ENCODE results near the gene CTAGE1. TPM values are rescaled to one million over a fixed set of nuclear protein-coding genes. Genes with fewer than 3 reads are reported as not detected.

CTAGE1 gene
- total RNA-seq, 2 experiments from 2014 or later, result not detected

- intact Hi-C loops (cut with micrococcal nuclease; ENCODE audit: unreplicated experiment), result no loop called here
- H3K4me3 ChIP-seq (ENCODE audit: low read depth, low read length, poor library complexity, severe bottlenecking), result no peak overlapping the region
- H3K4me2 ChIP-seq (ENCODE audit: low read length), result no peak overlapping the region
- no peak overlapping the region for H3K27ac ChIP-seq (ENCODE audit: low read depth, low read length, poor library complexity, severe bottlenecking)
- H3K79me2 ChIP-seq (ENCODE audit: insufficient read depth, low read depth, low read length), result no peaks in the 10 kb centered on the region
- no peaks in the 10 kb centered on the region for H3K36me3 ChIP-seq (ENCODE audit: insufficient read depth, low read length)
- no peak overlapping the region for H2AFZ ChIP-seq (ENCODE audit: low read length)
- no peaks in the 10 kb centered on the region for H3K9me2 ChIP-seq (ENCODE audit: insufficient read depth, low read length)
- TF ChIP-seq, protein P1, sequence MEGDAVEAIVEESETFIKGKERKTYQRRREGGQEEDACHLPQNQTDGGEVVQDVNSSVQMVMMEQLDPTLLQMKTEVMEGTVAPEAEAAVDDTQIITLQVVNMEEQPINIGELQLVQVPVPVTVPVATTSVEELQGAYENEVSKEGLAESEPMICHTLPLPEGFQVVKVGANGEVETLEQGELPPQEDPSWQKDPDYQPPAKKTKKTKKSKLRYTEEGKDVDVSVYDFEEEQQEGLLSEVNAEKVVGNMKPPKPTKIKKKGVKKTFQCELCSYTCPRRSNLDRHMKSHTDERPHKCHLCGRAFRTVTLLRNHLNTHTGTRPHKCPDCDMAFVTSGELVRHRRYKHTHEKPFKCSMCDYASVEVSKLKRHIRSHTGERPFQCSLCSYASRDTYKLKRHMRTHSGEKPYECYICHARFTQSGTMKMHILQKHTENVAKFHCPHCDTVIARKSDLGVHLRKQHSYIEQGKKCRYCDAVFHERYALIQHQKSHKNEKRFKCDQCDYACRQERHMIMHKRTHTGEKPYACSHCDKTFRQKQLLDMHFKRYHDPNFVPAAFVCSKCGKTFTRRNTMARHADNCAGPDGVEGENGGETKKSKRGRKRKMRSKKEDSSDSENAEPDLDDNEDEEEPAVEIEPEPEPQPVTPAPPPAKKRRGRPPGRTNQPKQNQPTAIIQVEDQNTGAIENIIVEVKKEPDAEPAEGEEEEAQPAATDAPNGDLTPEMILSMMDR (conservative IDR thresholded peaks at IDR 0.05; ENCODE audit: low read length), result no peak
- TF ChIP-seq EZH2phosphoT487 (IDR thresholded peaks at IDR 0.05; ENCODE audit: borderline replicate concordance, low read depth, low read length), result no peak
- no peak for DNase-seq (ENCODE audit: low spot score)
- ChIA-PET CTCF (ENCODE audit: unreplicated experiment) (no interaction called here), POLR2A (no interaction called here)
- no TSS peak for BruUV-seq (replicated peaks)
- no peaks in the 10 kb centered on the region for H4K20me1 ChIP-seq (ENCODE audit: insufficient read depth, low read length)
- no peaks in the 10 kb centered on the region for H3K4me1 ChIP-seq (ENCODE audit: insufficient read depth, low read length, poor library complexity, severe bottlenecking)
- no peaks in the 10 kb centered on the region for H3K9me3 ChIP-seq (ENCODE audit: low read length)
Observed at GRCh38 chr18:22432657-22433137, 15.0 kb upstream of the CTAGE1 start.

- Histone ChIP-seq H3K4me3 (ENCODE audit: low read depth, low read length, poor library complexity, severe bottlenecking) (no peak overlapping the region), H3K4me1 (ENCODE audit: insufficient read depth, low read length, poor library complexity, severe bottlenecking) (no peaks in the 10 kb centered on the region), H3K4me2 (ENCODE audit: low read length) (no peak overlapping the region), H2AFZ (ENCODE audit: low read length) (no peak overlapping the region), H4K20me1 (ENCODE audit: insufficient read depth, low read length) (no peaks in the 10 kb centered on the region), H3K9me2 (ENCODE audit: insufficient read depth, low read length) (no peaks in the 10 kb centered on the region), H3K36me3 (ENCODE audit: insufficient read depth, low read length) (no peaks in the 10 kb centered on the region), H3K9me3 (ENCODE audit: low read length) (no peaks in the 10 kb centered on the region), H3K79me2 (ENCODE audit: insufficient read depth, low read depth, low read length) (no peaks in the 10 kb centered on the region), H3K27ac (ENCODE audit: low read depth, low read length, poor library complexity, severe bottlenecking) (no peak overlapping the region)
- TF ChIP-seq EZH2phosphoT487 (IDR thresholded peaks at IDR 0.05; ENCODE audit: borderline replicate concordance, low read depth, low read length), result no peak
- TF ChIP-seq, protein P1 (conservative IDR thresholded peaks at IDR 0.05; ENCODE audit: low read length), result no peak
- intact Hi-C loops (cut with micrococcal nuclease; ENCODE audit: unreplicated experiment), result no loop called here
- ChIA-PET POLR2A (no interaction called here), CTCF (ENCODE audit: unreplicated experiment) (no interaction called here)
- BruUV-seq (replicated peaks), result no TSS peak
- no peak for DNase-seq (ENCODE audit: low spot score)
Observed at GRCh38 chr18:22429564-22429963, 11.8 kb upstream of the CTAGE1 start.

DNA sequence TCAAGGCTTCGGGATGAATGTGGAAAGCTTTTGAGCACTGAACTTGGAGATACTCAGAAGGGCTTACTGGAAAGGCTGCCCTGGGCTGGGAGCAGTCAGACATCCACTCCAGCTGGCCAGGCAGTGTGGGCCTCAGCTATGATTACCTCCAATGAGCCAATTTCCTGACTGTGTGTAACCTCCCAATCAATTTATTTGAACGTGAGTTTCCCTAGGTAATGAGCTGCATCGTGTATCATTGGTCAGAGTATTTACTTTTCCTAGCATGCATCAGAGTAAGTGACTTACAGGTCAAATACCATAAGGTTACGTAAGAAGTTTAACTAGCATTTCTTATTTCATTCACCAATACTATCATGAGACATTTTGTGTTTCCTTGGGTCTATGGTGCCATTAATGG, 11.0 kb upstream of the CTAGE1 start:
- H3K4me3 ChIP-seq (ENCODE audit: low read depth, low read length, poor library complexity, severe bottlenecking), result no peak overlapping the region
- CTCF ChIA-PET (ENCODE audit: unreplicated experiment), result no interaction called here
- no peaks in the 10 kb centered on the region for H3K79me2 ChIP-seq (ENCODE audit: insufficient read depth, low read depth, low read length)
- H3K9me2 ChIP-seq (ENCODE audit: insufficient read depth, low read length), result no peaks in the 10 kb centered on the region
- H2AFZ ChIP-seq (ENCODE audit: low read length), result no peak overlapping the region
- H3K4me1 ChIP-seq (ENCODE audit: insufficient read depth, low read length, poor library complexity, severe bottlenecking), result no peaks in the 10 kb centered on the region
- intact Hi-C loops (cut with micrococcal nuclease; ENCODE audit: unreplicated experiment), result no loop called here
- no peaks in the 10 kb centered on the region for H3K9me3 ChIP-seq (ENCODE audit: low read length)
- no TSS peak for BruUV-seq (replicated peaks)
- no peaks in the 10 kb centered on the region for H3K36me3 ChIP-seq (ENCODE audit: insufficient read depth, low read length)
- DNase-seq (ENCODE audit: low spot score), result no peak
- no peak for TF ChIP-seq EZH2phosphoT487 (IDR thresholded peaks at IDR 0.05; ENCODE audit: borderline replicate concordance, low read depth, low read length)
- TF ChIP-seq, protein P1 (conservative IDR thresholded peaks at IDR 0.05; ENCODE audit: low read length), result no peak
- H3K4me2 ChIP-seq (ENCODE audit: low read length), result no peak overlapping the region
- no peaks in the 10 kb centered on the region for H4K20me1 ChIP-seq (ENCODE audit: insufficient read depth, low read length)
- POLR2A ChIA-PET, result no interaction called here
- no peak overlapping the region for H3K27ac ChIP-seq (ENCODE audit: low read depth, low read length, poor library complexity, severe bottlenecking)
